OCI-LY3 (cell line): ENCODE results near the gene KRT85.

Source experiments
- CTCF ChIP-seq: fragments of 200-600, 300-600 bp; sonication (generic); IDR thresholded peaks from 2 replicates; pipeline ENCODE4 v1.5.1; 2014; ENCODE audit warnings: antibody characterized with exemption, low read length, low read depth
- EZH2phosphoT487 ChIP-seq: fragments of 200-600 bp; shearing (Covaris generic); IDR thresholded peaks from 2 replicates; pipeline ENCODE4 v1.6.1; 2018; ENCODE audit warnings: antibody characterized with exemption, mixed run types, low read depth

GRCh38 chr12:52382854-52383253, 15.6 kb upstream of the KRT85 start:
- no peak for TF ChIP-seq CTCF
- TF ChIP-seq EZH2phosphoT487, result no peak
